IMR-90 (cell line): Measurements from ENCODE around the gene ZNF778. TPM values are rescaled to one million over a fixed set of nuclear protein-coding genes. Genes with fewer than 3 reads are reported as not detected.

ENCODE experiments used
- ATAC-seq: fragments of 200-7000 bp; cut with Tn5 transposase; 2 replicates; pipeline ENCODE4 v1.9.1; 2020; ENCODE audit warnings: low read depth, mild to moderate bottlenecking, moderate library complexity
- BruUV-seq: library from RNA; stranded (reverse); fragments of 400-500 nt; replicated peaks from 2 replicates; lab custom pipeline; 2021; lab: Mats Ljungman, UMichigan
- CTCF ChIA-PET: fragments of 300-600 bp; formaldehyde crosslinking; extraction: SDS; loops from one replicate; lab custom pipeline; 2021; ENCODE audit warnings: antibody characterized with exemption; lab: Yijun Ruan, JAX
- POLR2A ChIA-PET: fragments of 300-600 bp; sonication (Branson Sonifier 250); formaldehyde crosslinking; loops from one replicate; lab custom pipeline; 2022; ENCODE audit warnings: antibody characterized with exemption; ENCODE audit not compliant: unreplicated experiment; lab: Charles Lee
- DNase-seq: peaks from one replicate; pipeline ENCODE4 v3.0.0; 2013
- H2AFZ ChIP-seq: replicated peaks from 2 replicates; pipeline ENCODE3; 2013; ENCODE audit warnings: low read length, mild to moderate bottlenecking; ENCODE audit not compliant: poor library complexity
- H2AK5ac ChIP-seq: 2 replicates; pipeline ENCODE4 v1.6.1; 2013; ENCODE audit warnings: low read depth, low read length, inconsistent platforms
- H2AK9ac ChIP-seq: replicated peaks from 2 replicates; pipeline ENCODE3; 2013; ENCODE audit warnings: mild to moderate bottlenecking, low read depth, low read length, moderate library complexity; ENCODE audit not compliant: poor library complexity
- H2BK120ac ChIP-seq: 2 replicates; pipeline ENCODE4 v1.6.1; 2013; ENCODE audit warnings: low read depth, low read length, inconsistent platforms
- H2BK15ac ChIP-seq: 3 replicates; pipeline ENCODE4 v1.6.1; 2013; ENCODE audit warnings: low read depth, low read length, inconsistent platforms
- H2BK20ac ChIP-seq: 2 replicates; pipeline ENCODE4 v1.6.1; 2013; ENCODE audit warnings: low read depth, mild to moderate bottlenecking, inconsistent platforms, low read length, moderate library complexity
- H2BK5ac ChIP-seq: 2 replicates; pipeline ENCODE4 v1.6.1; 2013; ENCODE audit warnings: mild to moderate bottlenecking, low read depth, low read length, inconsistent platforms; ENCODE audit not compliant: poor library complexity, severe bottlenecking
- H3K14ac ChIP-seq: replicated peaks from 2 replicates; pipeline ENCODE4 v1.6.1; 2013; ENCODE audit warnings: low read depth, low read length, inconsistent platforms
- H3K18ac ChIP-seq: 2 replicates; pipeline ENCODE4 v1.6.1; 2013; ENCODE audit warnings: low read depth, low read length, control low read depth
- H3K23ac ChIP-seq: 2 replicates; pipeline ENCODE4 v1.6.1; 2013; ENCODE audit warnings: low read depth, low read length, inconsistent platforms
- H3K27ac ChIP-seq: 2 replicates; pipeline ENCODE4 v1.5.1; 2013; ENCODE audit warnings: mild to moderate bottlenecking, control low read depth, low read length; ENCODE audit not compliant: insufficient read depth
- H3K27me3 ChIP-seq: 2 replicates; pipeline ENCODE4 v1.6.1; 2013; ENCODE audit warnings: low read length; ENCODE audit not compliant: control insufficient read depth, insufficient read depth
- H3K36me3 ChIP-seq: 2 replicates; pipeline ENCODE4 v1.6.1; 2013; ENCODE audit warnings: low read length, mixed read lengths; ENCODE audit not compliant: control insufficient read depth, insufficient read depth
- H3K4ac ChIP-seq: 2 replicates; pipeline ENCODE4 v1.6.1; 2013; ENCODE audit warnings: low read depth, low read length, inconsistent platforms
- H3K4me1 ChIP-seq: 2 replicates; pipeline ENCODE4 v1.6.1; 2013; ENCODE audit warnings: low read length, mixed read lengths; ENCODE audit not compliant: control insufficient read depth, insufficient read depth
- H3K4me2 ChIP-seq: 2 replicates; pipeline ENCODE4 v1.6.1; 2013; ENCODE audit warnings: low read depth, mild to moderate bottlenecking, control low read depth, low read length, moderate library complexity
- H3K4me3 ChIP-seq: 2 replicates; pipeline ENCODE4 v1.5.1; 2013; ENCODE audit warnings: low read depth, mild to moderate bottlenecking, control low read depth, low read length, moderate library complexity; ENCODE audit not compliant: insufficient read depth
- H3K56ac ChIP-seq: 2 replicates; pipeline ENCODE4 v1.6.1; 2013; ENCODE audit warnings: low read length, inconsistent platforms; ENCODE audit not compliant: insufficient read depth; ENCODE audit errors: extremely low read depth
- H3K79me1 ChIP-seq, 2 experiments: 2 replicates each; pipeline ENCODE4 v1.6.1; 2013; ENCODE audit warnings: low read length in 2 of 2, inconsistent platforms in 1 of 2, low read depth in 1 of 2
- H3K9ac ChIP-seq: 2 replicates; pipeline ENCODE4 v1.6.1; 2013; ENCODE audit warnings: low read depth, low read length, control low read depth
- H3K9me1 ChIP-seq: 2 replicates; pipeline ENCODE4 v1.6.1; 2013; ENCODE audit warnings: low read length, inconsistent platforms; ENCODE audit not compliant: insufficient read depth
- H3K9me3 ChIP-seq: 2 replicates; pipeline ENCODE4 v1.6.1; 2013; ENCODE audit warnings: low read length; ENCODE audit not compliant: control insufficient read depth, insufficient read depth
- H4K20me1 ChIP-seq: 2 replicates; pipeline ENCODE4 v1.6.1; 2013; ENCODE audit warnings: low read length, inconsistent platforms; ENCODE audit not compliant: insufficient read depth
- H4K5ac ChIP-seq: 2 replicates; pipeline ENCODE4 v1.6.1; 2013; ENCODE audit warnings: mild to moderate bottlenecking, low read depth, low read length, control low read depth
- H4K8ac ChIP-seq, 2 experiments: 2 replicates each; pipeline ENCODE4 v1.6.1; 2013; ENCODE audit warnings: low read depth in 2 of 2, low read length in 2 of 2, control low read depth in 1 of 2, inconsistent platforms in 1 of 2
- H4K91ac ChIP-seq: 2 replicates; pipeline ENCODE4 v1.6.1; 2013; ENCODE audit warnings: low read depth, low read length, inconsistent platforms; ENCODE audit not compliant: insufficient read depth
- BHLHE40 ChIP-seq: fragments of 150-350 bp; IDR thresholded peaks from 2 replicates; pipeline ENCODE4 v1.6.1; 2016; ENCODE audit warnings: mild to moderate bottlenecking, low read depth, low read length
- CEBPB ChIP-seq: IDR thresholded peaks from 2 replicates; pipeline ENCODE4 v1.6.1; 2012; ENCODE audit warnings: low read depth, low read length, improper control_type of control experiment
- CHD1 ChIP-seq: IDR thresholded peaks from 2 replicates; pipeline ENCODE4 v1.6.1; 2012; ENCODE audit warnings: low read depth, low read length, improper control_type of control experiment
- CTCF ChIP-seq: conservative IDR thresholded peaks from 2 replicates; pipeline ENCODE4 v1.5.1; 2012; ENCODE audit warnings: mild to moderate bottlenecking, low read depth, low read length, improper control_type of control experiment
- ELK1 ChIP-seq: fragments of 150-350 bp; IDR thresholded peaks from 2 replicates; pipeline ENCODE4 v1.6.1; 2016; ENCODE audit warnings: low read depth, mild to moderate bottlenecking, low read length, moderate library complexity, borderline replicate concordance
- FOS ChIP-seq: fragments of 150-350 bp; IDR thresholded peaks from 2 replicates; pipeline ENCODE4 v1.6.1; 2016; ENCODE audit warnings: low read depth, low read length
- MAFK ChIP-seq: IDR thresholded peaks from 2 replicates; pipeline ENCODE4 v1.6.1; 2012; ENCODE audit warnings: low read depth, low read length, improper control_type of control experiment
- MAZ ChIP-seq: IDR thresholded peaks from 2 replicates; pipeline ENCODE4 v1.6.1; 2012; ENCODE audit warnings: low read depth, mild to moderate bottlenecking, low read length, improper control_type of control experiment, moderate library complexity, borderline replicate concordance
- MXI1 ChIP-seq: IDR thresholded peaks from 2 replicates; pipeline ENCODE4 v1.6.1; 2012; ENCODE audit warnings: low read depth, mild to moderate bottlenecking, low read length, moderate library complexity, borderline replicate concordance
- NFE2L2 ChIP-seq: fragments of 150-350 bp; IDR thresholded peaks from 2 replicates; pipeline ENCODE4 v1.6.1; 2016; ENCODE audit warnings: low read depth, mild to moderate bottlenecking, low read length
- POLR2A ChIP-seq: IDR thresholded peaks from 2 replicates; pipeline ENCODE4 v1.6.1; 2012; ENCODE audit warnings: mild to moderate bottlenecking, low read depth, low read length
- RAD21 ChIP-seq: IDR thresholded peaks from 2 replicates; pipeline ENCODE4 v1.6.1; 2012; ENCODE audit warnings: low read length, improper control_type of control experiment
- RCOR1 ChIP-seq: IDR thresholded peaks from 2 replicates; pipeline ENCODE4 v1.6.1; 2012; ENCODE audit warnings: mild to moderate bottlenecking, low read length, improper control_type of control experiment; ENCODE audit not compliant: insufficient replicate concordance
- RFX5 ChIP-seq: IDR thresholded peaks from 2 replicates; pipeline ENCODE4 v1.8.0; 2012; ENCODE audit warnings: low read depth, mild to moderate bottlenecking, low read length, moderate library complexity
- SMC3 ChIP-seq: fragments of 150-350 bp; IDR thresholded peaks from 2 replicates; pipeline ENCODE4 v1.6.1; 2016; ENCODE audit warnings: low read depth, mild to moderate bottlenecking, antibody characterized with exemption, low read length, moderate library complexity
- WGBS, 2 experiments: methylation state at CpG; one replicate each; pipeline versions ENCODE4 v1.1.5 to v1.1.7; 2013; ENCODE audit warnings: missing lambda C conversion rate in 2 of 2; ENCODE audit not compliant: insufficient read length in 1 of 2; ENCODE audit errors: extremely low coverage in 2 of 2; 5-methylcytosine and 5-hydroxymethylcytosine counted together
- dilution Hi-C: fragments of 300-500 bp; cut with HindIII; formaldehyde crosslinking; loops from one replicate; pipeline ENCODE4 v1.14.3; 2018; ENCODE audit warnings: low sequenced_read_pairs; ENCODE audit not compliant: unreplicated experiment
- in situ Hi-C: fragments of 300-500 bp; cut with MboI; formaldehyde crosslinking; loops from 3 replicates; pipeline ENCODE4 v1.14.3; 2019; ENCODE audit warnings: low sequenced_read_pairs, inconsistent platforms, mixed read lengths
- intact Hi-C: fragments of 100-400 bp; cut with micrococcal nuclease; formaldehyde crosslinking; loops from 2 replicates; pipeline ENCODE4 v1.10.0; 2022
- polyA plus RNA-seq, 3 experiments: library from polyadenylated mRNA; depleted of rRNA; stranded (reverse); fragments of >200 nt; gene quantifications; 2 replicates each; pipeline ENCODE4 v1.2.3, GENCODE V29; 2012; ENCODE audit warnings: low replicate concordance in 1 of 3
- total RNA-seq: library from RNA; depleted of rRNA; stranded (reverse); fragments of >200 nt; gene quantifications from 2 replicates; pipeline ENCODE4 v1.2.3, GENCODE V29; 2012

ZNF778 gene
- total and polyA plus RNA-seq, 2 of the 4 experiments (the other 2 are of a cell fraction): 5.6 to 9.9 TPM

- Histone ChIP-seq H3K4me3 (peak overlapping the region; percentile 73), H3K23ac (peak overlapping the region; percentile 93; the same call in 1 of the 2 replicates), H3K14ac (peak overlapping the region; percentile 94), H4K91ac (peak overlapping the region; percentile 84), H2AFZ (peak overlapping the region; percentile 94), H3K4me2 (peak overlapping the region; percentile 81), H3K9me1 (no peaks in the 10 kb centered on the region; the same call in 1 of the 2 replicates), H3K36me3 (no peaks in the 10 kb centered on the region), H2AK5ac (peak overlapping the region; percentile 73), H3K4me1 (0 out of 2 replicates have a peak, but pooled peaks cover 2% of the 10 kb centered on the region), H4K20me1 (no peaks in the 10 kb centered on the region), H2BK5ac (peak overlapping the region; percentile 97), H2BK20ac (no peak overlapping the region), H3K4ac (peak overlapping the region; percentile 97), H2AK9ac (peak overlapping the region; percentile 86), H3K56ac (peak overlapping the region; percentile 76), H2BK120ac (peak overlapping the region; percentile 73), H3K9me3 (no peaks in the 10 kb centered on the region), H3K9ac (peak overlapping the region; percentile 97), H3K79me1 (peaks cover 5 to 14% of the 10 kb centered on the region in 2 experiments; a peak in 3 of 4 replicates), H3K18ac (peak overlapping the region; percentile 56), H4K8ac (peak overlapping the region; percentile 48 to 97), H3K27me3 (no peaks in the 10 kb centered on the region), H4K5ac (peak overlapping the region; percentile 89), H2BK15ac (no peak overlapping the region), H3K27ac (peak overlapping the region; percentile 96)
- dilution Hi-C loops (no loop called here), intact Hi-C loops (loop anchor here (2.0 kb wide), 1 partner anchor 267 kb away; the partner anchor contains the start of gene SPG7), in situ Hi-C loops (no loop called here)
- BruUV-seq: TSS peak; percentile 92
- peak; percentile 67 for ATAC-seq
- WGBS, 2 experiments: 1% methylated on average over 25 of the region's 39 CpGs; no CpG with 5 or more reads in 1 of the 2 experiments
- CTCF ChIA-PET: interaction anchor here (1.2 kb wide), 1 partner anchor 184 kb away, joined by 3 read pairs; no protein-coding TSS in a partner anchor
- peak; percentile 82 for DNase-seq
- POLR2A ChIA-PET: interaction anchor here (0.6 kb wide), 1 partner anchor 35 kb away, joined by 4 read pairs; no protein-coding TSS in a partner anchor
- no peak for TF ChIP-seq RAD21
- TF ChIP-seq SMC3: no peak
- no peak for TF ChIP-seq NFE2L2
- TF ChIP-seq CHD1: peak; percentile 86; the same call in 1 of the 2 replicates
- no peak for TF ChIP-seq RFX5
- TF ChIP-seq MXI1: no peak
- peak; percentile 91 for TF ChIP-seq POLR2A
- TF ChIP-seq BHLHE40: 0 out of 2 replicates have a peak, but pooled peaks have one; percentile 4
- no peak for TF ChIP-seq ELK1
- TF ChIP-seq CEBPB: 0 out of 2 replicates have a peak, but pooled peaks have one; percentile 9
- TF ChIP-seq MAFK: no peak
- no peak for TF ChIP-seq FOS
- TF ChIP-seq MAZ: no peak
- no peak for TF ChIP-seq CTCF
- no peak for TF ChIP-seq RCOR1
These were observed 23.9 kb downstream of the ZNF778 start for GRCh38 chr16:89241187-89242007.
